HT-29 (cell line): ENCODE results near the gene RPS6KA2. TPM values are rescaled to one million over a fixed set of nuclear protein-coding genes. Genes with fewer than 3 reads are reported as not detected.
"Not testable (repeated sequence)": the region's sequence is repeated elsewhere in the genome, so short reads cannot be mapped to it uniquely, and the experiment has no call there.

Source experiments
- DNase-seq: peaks from one replicate; pipeline ENCODE4 v3.0.0-alpha.2; 2015; ENCODE audit warnings: low spot score
- total RNA-seq: library from RNA; depleted of rRNA; stranded (reverse); fragments of >200 nt; shearing (Covaris generic); gene quantifications from 2 replicates; pipeline ENCODE4 v1.2.3, GENCODE V29; 2014

RPS6KA2 gene
- total RNA-seq, 1 experiment from 2014 or later: 3.4 TPM

DNA sequence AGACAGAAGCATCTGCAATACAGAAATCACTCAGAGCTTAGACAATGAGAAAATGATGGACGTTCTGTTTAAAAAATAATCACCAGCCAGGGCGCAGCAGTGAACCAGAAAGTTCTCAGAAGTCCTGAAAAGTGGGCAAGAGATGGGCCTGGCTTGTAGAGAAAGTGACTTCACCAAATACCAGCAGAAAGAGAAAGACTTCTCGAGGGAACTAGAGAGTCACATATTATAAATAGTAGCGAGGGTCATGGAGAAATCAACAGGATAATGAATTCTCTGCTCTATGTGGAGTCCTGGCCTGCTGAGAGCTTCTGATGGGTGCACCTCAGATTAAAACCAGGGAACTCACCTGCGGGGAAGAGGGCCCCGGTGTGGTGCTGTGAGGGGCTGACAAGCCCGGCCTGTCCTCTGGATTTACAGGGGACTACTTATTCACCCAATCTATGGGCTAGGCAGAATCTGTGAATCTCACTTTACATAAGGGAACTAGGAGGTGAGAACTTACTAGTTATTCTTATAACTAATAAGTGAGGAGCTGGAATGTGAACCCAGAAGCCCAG is 35.0 kb downstream of the RPS6KA2 start:
- DNase-seq: no peak

DNA sequence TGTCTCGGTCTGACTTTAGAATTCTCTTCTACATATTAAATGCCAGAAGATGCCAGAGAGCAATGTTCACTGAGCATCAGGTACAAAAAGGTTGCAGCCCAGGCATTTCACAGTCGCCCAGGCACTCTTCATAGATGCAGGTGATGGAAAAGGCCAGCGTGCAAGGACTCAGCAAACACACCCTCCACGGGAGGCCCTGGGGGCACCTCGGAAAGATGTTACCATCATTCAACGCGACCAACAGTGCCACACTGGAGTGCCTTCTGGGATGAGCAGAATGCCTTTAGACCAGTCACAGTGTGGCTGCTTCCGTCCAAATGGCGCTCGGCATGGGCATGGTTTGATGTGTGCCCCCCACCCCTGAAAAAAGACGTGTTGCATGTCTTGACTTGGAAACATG is 36.0 kb downstream of the RPS6KA2 start:
- no peak for DNase-seq

DNA sequence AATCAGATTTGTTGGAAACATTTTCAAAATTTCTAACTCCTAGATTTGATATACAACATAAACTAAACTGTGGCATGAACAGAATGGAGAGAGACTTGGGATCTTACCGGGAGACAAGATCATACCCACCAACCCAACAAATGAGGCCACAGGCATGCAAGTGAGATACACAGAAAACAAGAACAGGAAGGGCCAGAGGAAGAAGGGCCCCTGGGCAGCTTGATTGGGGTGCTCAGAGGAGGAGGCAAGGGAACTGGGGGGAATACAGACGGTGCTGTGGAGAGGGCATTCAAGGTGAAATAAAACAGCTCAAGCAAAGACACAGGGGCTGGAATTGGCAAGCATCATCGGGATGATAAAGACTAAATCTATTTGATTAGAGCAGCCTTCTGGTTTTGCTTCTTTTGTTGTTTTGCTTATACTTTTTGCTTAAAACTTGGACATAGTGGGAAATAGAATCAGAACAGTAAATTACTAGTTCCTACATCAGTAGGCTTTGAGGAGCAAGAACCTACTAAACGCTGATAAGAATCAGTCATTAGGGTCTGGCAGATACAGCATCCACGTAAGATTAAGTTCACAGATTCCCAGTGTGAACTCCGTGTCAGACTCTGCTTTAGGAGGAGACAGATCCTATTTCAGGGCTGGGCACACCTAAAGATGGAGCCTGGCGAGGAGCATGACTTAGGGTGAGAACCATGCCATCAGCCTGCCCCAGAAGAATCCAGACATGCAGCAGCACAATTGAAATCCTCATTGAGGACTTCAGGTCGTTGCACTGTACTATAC is 37.1 kb downstream of the RPS6KA2 start:
- DNase-seq: no peak

DNA sequence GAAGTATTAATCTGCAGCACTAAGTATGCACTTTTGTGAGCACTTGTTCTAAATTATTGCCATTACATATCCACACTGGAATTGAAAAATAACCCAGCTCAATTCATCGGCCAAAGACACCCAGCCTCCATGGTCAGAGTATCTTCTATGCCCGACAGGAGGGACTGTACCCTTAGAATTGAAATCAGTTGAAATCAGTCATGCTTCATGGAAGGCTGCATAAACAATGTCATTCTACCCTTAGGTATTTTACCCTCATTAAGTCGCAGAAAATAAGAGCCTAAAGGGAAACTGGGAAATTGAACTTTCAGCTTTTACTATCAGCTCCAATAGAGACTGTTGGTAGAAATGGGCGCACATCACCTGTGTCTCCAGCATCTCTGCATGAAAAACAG is 37.7 kb downstream of the RPS6KA2 start:
- no peak for DNase-seq

DNA sequence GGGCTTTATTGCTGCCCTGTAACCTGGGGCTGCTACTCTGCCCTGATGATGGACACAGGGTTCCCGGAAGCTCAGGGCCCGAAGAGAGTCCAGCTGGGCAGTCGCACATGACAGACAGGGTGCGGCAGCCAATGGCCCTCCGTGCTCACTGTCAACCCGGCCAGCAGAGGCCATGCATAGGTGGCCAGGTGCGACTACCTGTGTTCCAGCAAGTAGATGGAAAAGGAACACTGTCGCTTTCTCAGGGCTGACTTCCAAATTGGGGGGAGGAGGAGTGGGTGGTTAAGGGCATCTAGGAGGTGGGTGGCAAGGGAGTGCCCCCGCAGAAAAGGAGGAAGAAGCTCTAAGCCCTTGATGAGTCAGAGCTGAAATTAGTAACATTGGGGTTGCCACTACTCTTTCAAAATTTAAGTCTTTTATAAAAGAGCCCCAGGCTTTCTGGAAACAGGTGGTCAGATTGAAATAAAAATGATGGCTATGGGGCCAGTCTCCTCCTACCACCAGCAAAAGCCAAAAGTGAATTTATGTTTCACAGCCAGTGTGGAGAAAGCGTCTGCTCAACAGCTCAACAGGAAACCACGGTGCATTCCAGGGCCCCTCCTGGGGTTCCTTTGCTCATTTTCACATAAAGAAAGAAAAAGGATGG is 38.2 kb downstream of the RPS6KA2 start:
- DNase-seq: no peak

DNA sequence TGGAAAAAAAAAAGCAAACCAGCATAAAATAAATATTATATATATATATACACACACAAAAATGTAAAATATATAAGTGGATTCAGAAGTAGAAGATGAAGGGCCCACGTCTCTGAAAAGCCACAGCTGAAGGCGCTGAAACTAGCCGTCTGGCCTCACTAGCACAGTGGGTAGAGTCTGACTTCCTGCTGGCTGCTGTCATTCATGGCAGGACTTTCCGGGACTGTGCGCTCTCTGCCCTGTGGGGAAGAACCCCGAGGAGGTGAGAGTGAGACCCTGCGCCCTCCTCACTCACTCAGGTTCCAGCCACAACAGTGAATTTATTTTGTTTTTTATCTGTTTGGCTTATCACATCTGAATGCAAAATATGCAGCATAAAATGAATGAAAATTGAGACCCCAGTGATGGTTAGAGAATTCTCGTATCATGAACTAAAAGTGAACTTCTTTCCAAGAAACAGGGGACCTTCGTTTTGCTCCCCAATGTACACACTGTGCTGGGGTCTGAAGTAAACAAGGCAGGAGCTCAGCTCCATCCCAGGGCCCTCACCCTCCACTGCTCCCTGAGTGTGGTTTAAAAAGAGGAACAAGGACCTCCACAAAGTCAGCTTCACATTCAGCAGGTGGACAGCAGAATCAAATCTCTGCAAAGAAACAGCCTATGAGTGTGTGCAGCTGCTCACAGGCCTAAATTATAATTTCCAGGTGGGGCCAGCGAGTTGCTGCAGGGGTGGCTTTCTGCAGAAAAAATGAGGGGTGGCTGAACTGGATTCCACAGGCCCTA is 39.2 kb downstream of the RPS6KA2 start:
- no peak for DNase-seq

DNA sequence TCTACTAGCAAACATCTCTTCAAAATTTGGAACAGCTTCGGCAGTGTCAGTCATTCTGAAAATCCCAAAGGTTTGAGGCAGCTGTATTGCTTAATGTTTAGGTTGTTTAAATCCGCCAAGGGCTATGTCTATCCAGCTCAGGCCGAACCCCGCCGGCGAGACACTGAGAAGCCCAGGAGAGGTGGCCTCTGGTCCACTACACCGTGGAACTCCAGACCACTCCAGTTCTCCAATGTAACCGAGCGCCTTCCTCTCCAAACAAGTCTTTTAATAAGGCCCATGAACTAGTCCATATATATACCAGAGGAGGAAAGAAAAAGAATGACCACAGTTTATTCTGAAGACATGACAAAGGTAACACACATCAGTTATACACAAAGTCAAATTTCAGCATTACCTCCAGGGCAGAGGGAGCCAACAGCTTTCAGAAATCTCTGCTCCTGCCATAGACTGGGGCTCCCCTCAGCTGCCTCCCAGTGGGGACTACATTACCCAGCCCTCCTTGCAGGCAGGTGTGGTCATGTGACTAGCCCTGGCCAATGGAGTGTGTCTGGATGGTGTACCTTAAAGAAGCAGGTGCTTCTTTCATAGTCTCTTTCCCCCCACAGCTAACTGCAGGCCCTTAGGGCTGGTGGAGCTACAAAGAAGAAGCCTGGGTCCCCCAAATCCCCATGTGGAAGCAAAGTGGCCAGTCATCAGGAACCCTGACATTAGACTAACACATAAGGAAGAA is 40.5 kb downstream of the RPS6KA2 start, which contains the start of gene RAMACL:
RAMACL (minus strand) TSS at position 255 of the 733 bp plus-strand sequence; CDS start at position 54, 201 bp downstream.
- DNase-seq: peak; percentile 51

DNA sequence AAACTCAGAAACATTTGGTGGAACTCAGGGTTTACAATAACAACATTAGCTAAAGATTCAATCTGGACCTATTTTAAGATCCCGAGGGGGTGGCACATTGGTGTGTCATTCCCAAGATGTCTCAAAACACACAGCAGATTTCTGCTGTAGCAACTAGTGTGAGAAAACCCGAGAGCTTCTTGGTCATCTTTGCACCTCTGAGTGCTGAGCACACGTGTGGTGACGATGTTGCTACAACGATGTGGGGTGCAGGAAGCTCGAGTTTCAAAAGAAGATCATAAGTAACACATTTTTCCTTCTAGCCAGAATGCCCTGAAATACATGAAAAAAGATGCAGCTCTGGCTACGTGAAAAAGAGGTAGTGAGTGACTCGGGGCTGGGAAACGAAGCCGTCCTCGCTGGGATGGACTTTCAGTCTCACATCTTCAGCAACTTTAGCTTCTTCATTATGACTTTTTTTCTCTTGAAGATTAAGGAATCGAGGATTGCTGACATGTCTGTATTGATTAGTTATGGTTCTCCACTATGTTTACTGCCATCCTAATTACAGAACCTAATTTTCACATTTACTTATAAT is 42.1 kb downstream of the RPS6KA2 start:
- DNase-seq: no peak

DNA sequence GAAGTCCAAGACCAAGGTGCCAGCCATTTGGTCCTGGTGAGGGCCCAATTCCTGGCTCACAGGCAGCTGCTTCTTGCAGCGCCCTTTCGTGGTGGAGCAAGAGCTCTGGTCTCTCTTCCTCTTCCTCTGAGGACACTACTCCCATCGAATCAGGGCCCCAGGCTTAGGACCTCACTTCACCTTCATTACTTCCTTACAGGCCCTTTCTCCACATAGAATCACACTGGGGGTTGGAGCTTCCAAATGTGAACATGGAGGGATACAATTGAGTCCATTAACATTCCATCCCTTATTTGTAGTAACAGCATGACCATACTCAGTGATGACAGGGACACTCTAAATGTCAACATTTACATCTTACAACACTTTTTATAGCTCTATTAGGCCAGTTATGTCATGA is 42.9 kb downstream of the RPS6KA2 start:
- no peak for DNase-seq

DNA sequence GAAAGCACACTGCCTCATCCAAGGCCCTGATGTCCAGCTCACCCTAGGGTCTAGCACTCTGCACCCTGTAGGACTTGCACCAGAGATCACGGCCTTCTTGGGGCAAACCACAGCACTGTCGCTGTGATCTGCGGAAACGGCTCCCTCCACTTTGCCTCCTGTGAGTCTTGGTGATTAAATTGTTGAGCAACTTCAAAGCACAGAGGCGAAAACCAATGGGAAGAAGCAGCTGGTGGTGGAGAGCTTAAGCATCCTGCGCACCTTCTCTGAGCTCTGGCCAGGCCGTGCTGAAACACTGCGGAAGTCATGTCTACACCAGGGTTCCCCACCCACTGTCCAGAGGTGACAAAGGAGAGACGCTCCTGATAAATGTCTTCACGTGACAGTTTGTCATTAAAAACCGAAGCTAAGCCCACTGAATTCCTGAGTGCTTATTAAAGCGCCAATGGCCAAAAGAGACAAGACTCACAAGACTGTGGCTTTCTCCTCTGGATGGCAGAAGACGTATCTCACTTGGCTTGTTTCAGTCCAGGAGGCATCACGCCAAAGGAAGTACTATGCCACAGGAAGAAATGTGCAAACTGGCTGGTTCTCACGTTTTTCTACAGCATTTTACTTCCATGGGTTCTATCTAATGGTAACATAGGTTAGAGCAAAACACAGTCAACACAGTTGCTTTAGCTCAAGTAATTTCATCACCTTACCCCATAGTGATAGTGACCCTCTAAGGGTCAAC is 43.7 kb downstream of the RPS6KA2 start:
- no peak for DNase-seq

DNA sequence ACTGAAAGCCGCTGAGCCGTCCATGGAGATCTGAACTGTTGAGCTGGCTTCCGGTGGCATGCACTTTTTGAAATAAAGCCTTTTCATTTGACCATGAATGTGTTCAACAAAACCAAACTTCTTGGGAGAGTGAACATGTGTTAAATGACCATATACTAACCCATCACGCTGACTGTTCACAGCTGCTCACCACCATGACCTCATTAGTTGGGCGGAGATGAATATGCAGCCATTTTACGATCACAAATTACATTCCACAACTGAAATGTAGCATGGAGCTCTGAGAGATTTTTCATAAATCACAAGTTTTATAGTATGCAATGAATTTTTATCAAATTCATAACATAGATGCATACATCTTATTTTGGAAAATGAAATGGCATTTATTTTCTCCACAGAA is 44.8 kb downstream of the RPS6KA2 start:
- no peak for DNase-seq

DNA sequence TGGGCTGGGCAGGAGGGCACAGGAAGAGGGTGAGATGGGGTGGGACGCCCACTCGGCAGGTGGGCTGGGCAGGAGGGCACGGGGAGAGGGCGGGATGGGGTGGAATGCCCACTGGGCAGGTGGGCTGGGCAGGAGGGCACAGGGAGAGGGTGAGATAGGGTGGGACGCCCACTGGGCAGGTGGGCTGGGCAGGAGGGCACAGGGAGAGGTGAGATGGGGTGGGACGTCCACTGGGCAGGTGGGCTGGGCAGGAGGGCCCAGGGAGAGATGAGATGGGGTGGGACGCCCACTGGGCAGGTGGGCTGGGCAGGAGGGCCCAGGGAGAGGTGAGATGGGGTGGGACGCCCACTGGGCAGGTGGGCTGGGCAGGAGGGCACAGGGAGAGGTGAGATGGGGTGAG is 45.2 kb downstream of the RPS6KA2 start:
- not testable (repeated sequence) for DNase-seq

DNA sequence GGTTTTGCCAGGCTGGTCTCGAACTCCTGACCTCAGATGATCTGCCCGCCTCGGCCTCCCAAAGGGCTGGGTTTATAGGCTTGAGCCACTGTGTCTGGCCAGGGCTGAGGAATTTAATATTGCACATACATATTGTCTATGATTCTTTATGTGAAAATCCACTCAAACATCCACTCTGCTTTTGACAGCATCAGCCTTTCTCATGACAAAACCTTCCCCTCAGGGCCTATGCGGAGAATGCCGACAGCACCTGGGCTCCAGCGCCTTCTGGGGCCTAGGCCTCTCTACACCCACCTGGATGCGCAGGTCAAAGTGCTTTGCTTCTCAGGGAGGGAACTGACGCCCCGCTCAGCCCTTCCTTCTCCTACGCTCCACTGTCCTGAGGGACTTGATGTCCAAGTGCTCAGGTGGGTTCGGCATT is 46.0 kb downstream of the RPS6KA2 start:
- no peak for DNase-seq

DNA sequence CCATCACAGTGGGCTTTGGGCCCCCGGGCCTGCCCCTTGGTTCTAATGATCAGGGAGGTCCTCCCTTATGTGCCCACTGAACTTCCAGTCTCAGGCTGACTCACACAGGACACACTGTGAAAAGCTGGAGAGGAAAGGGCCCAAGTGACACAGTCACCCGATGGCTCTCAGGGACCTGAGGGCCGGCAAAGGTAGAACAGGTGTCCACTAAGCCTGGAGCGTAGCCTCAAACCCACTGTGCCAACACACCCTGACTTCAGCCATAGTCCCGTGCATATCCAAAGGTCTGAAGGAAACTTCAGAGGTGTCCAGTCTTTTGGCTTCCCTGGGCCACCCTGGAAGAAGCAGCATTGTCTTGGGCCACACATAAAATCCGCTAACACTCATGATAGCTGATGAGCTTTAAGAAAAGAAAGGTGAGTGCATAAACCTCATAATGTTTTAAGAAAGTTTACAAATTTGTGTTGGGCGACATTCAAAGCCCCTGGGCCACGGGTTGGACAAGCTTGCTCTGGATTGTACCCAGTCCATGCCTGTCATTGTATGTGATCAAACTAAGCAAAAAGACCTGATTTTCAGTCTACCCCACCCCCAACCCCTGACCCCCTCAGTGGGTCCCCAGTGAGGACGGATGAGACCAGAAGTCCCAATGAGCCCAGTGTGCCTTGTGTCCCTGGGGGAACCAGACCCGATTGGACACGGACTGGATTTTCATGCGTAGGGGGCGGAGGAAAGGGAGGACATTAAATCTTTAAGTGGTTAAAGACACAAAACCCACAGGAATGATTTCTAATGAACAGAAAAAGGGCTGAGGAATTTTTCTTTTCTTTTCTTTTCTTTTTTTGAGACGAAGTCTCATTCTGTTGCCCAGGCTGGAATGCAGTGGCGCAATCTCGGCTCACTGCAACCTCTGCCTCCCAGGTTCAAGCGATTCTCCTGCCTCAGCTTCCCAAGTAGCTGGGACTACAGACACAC is 46.7 kb downstream of the RPS6KA2 start:
- DNase-seq: no peak

DNA sequence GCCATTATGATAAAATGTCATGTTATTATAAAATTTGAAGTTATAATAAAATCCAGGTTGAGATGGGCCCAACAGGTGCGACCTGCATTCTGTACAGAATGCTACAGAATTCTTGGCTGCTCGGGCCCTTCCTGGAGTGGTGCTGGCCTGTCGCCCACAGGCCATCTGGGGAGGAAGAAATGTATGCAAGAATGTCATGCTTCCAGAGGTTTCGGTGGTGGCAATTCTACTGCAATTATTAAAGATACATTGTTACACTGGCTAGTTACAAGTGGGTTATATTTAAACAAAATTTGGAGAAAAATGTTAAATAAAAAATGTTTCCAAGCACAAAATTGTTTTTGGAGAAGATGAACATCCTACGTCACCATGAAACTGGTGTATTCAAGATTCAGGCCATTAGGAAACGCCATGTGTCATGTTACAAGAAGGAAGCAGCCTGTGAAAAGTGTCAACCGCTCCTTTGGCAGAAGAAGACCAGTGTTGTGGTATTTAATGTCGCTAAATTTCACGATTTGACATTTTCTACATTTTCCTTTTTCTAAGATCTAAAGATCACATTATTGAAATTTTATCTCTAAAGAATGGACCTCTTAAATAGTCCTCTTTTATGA is 47.7 kb downstream of the RPS6KA2 start:
- DNase-seq: no peak

DNA sequence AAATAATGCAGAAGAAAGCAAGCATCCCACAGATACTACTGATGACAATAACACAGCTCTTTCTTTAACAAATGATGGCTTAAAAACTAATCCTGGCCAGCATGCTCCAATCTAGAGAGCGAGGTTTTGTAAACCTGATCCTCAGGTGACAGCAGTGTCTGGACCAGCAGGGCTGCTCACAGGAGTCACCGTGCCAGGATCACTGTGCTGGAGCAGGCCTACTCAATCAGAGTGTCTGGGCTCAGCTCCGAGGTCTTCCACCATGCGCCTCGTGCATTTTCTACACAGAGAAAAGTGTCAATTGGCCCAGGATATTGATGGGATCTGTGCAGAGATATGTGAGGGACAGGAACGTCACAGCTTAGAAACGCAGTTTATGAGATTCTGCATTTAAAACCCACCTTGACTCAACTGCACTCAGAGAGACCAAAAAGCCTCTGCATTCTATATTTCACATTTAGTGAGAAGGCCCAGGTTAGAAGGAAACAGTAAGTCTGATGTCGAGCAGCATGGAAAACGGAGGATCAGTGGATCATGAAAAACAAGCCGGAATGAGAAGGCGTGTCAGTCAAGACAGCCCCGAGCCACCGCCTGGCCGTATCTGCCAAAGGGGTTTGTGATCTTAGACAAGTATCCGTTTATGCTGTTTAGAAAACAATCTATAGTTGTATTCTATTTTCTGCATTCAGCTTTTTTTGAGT is 48.4 kb downstream of the RPS6KA2 start:
- no peak for DNase-seq

DNA sequence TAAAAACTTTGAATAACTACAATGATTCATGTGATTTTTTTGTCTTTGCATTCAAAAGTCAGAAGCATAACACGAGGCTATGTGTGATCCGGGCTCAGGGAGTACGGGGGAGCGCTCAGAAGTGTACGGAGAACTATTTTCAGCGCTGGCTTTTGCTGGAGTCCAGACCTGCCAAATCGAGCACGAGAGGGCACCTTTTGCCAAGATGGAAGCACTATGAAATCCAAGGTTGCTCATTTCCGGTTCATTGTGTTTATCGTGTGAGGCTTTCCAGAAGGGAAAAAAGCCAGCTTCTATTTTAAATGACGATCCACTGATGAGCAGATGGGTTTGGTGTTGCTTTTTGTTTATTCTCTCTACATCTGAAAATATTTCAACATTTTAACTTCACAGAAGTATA is 51.8 kb downstream of the RPS6KA2 start:
- DNase-seq: no peak
